Measurements from ENCODE around the gene ELF1.
"Not testable (repeated sequence)": the region's sequence is repeated elsewhere in the genome, so short reads cannot be mapped to it uniquely, and the experiment has no call there.

Gene ELF1

GRCh38 chr13:40987606-40988280 is 31.4 kb downstream of the ELF1 start:
- peak overlapping the region; percentile 46 for H3K27ac Mint-ChIP-seq
- no peaks in the 10 kb centered on the region for H3K9me3 Mint-ChIP-seq
- no peaks in the 10 kb centered on the region for H3K27me3 Mint-ChIP-seq
- no peak for DNase-seq (ENCODE audit: low spot score in 2 of 2)
- peaks cover 41% of the 10 kb centered on the region for H3K4me1 Mint-ChIP-seq
- H3K36me3 Mint-ChIP-seq = no peaks in the 10 kb centered on the region
- ATAC-seq (ENCODE audit: low read depth) = no peak
- no peak overlapping the region for H3K4me3 Mint-ChIP-seq

- Mint-ChIP-seq H3K36me3 (peaks cover 2% of the 10 kb centered on the region), H3K9me3 (no peaks in the 10 kb centered on the region), H3K4me3 (peak overlapping the region; percentile 77), H3K27ac (peak overlapping the region; percentile 94), H3K27me3 (no peaks in the 10 kb centered on the region), H3K4me1 (peaks cover 39% of the 10 kb centered on the region)
- ATAC-seq (ENCODE audit: low read depth) (no peak), DNase-seq (ENCODE audit: low spot score in 2 of 2) (no peak)
These were observed 32.8 kb downstream of the ELF1 start for GRCh38 chr13:40986101-40986856.

GRCh38 chr13:40985381-40986100 is 33.6 kb downstream of the ELF1 start:
- Mint-ChIP-seq H3K4me3 (peak overlapping the region; percentile 77), H3K36me3 (peaks cover 6% of the 10 kb centered on the region), H3K27me3 (no peaks in the 10 kb centered on the region), H3K9me3 (no peaks in the 10 kb centered on the region), H3K4me1 (peaks cover 42% of the 10 kb centered on the region), H3K27ac (peak overlapping the region; percentile 94)
- no peak for ATAC-seq (ENCODE audit: low read depth)
- DNase-seq (ENCODE audit: low spot score in 2 of 2) = no peak

GRCh38 chr13:40984668-40985366 is 34.3 kb downstream of the ELF1 start:
- H3K27ac Mint-ChIP-seq = peak overlapping the region; percentile 94
- peaks cover 12% of the 10 kb centered on the region for H3K36me3 Mint-ChIP-seq
- H3K4me1 Mint-ChIP-seq = peaks cover 49% of the 10 kb centered on the region
- peak overlapping the region; percentile 77 for H3K4me3 Mint-ChIP-seq
- H3K9me3 Mint-ChIP-seq = no peaks in the 10 kb centered on the region
- ATAC-seq (ENCODE audit: low read depth) = peak; percentile 50
- no peaks in the 10 kb centered on the region for H3K27me3 Mint-ChIP-seq
- DNase-seq (ENCODE audit: low spot score in 2 of 2) = no peak

DNA sequence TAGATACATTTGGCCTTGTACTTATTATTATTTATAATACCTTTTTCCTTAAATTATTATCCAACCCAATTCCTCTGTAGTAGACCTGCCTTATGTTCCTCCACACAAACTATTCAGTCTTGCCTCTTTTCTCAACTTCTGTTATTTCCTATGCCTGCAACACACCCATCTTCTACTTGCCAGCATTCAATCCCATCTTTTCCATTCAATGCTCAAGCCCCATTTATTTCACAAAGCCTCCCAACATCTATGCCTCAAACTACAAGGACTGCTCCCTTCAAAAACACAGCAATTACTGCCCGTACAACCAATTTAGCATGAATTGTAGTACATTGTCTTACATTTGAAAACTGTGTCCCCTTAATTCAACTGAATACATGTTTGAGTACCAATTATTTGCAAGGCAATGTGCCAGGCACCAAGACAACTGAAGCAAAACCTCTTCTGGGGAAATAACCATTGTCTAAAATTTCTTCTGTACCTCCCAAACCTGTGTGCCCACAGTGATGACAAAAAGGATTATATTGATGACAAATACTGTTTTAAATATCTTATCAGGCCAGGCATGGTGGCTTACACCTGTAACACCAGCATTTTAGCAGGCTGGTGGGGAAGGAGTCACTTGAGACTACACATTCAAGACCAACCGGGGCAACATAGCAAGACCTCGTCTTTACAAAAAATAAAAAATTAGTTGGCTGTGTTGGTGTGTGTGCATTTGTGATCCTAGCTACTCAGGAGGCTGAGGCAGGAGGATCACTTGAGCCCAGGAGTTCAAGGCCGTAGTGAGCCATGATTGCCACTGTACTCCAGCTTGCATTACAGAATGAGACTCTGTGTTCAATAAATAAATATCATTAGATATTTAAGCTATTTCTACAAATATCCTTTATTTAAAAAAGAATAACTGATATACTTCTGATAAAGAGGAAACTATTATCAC is 35.1 kb downstream of the ELF1 start:
- H3K36me3 Mint-ChIP-seq = peaks cover 15% of the 10 kb centered on the region
- H3K4me3 Mint-ChIP-seq = peak overlapping the region; percentile 67
- H3K27ac Mint-ChIP-seq = peak overlapping the region; percentile 94
- ATAC-seq (ENCODE audit: low read depth) (peak; percentile 28), DNase-seq (ENCODE audit: low spot score in 2 of 2) (no peak)
- H3K27me3 Mint-ChIP-seq = no peaks in the 10 kb centered on the region
- H3K9me3 Mint-ChIP-seq = no peaks in the 10 kb centered on the region
- peaks cover 53% of the 10 kb centered on the region for H3K4me1 Mint-ChIP-seq

DNA sequence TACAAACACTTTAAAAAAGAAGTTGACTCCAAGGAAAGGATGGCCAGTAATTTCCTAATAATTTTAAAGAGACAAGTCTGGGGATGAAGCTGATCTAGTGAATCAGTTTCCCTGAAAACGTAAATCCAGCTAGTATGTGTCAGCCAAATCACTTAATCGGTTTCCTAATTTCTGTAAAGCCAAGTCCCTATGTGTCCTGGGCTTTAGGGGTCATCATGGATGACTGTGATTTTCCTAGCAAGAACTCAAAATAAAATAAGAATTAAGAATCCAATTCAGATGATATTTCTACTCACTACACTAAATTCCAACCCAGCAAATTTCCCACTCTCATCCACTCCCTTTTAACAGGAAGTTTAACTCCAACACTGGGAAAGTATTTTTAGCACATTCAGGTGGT is 35.9 kb downstream of the ELF1 start:
- DNase-seq (ENCODE audit: low spot score in 2 of 2) (no peak), ATAC-seq (ENCODE audit: low read depth) (no peak)
- no peaks in the 10 kb centered on the region for H3K9me3 Mint-ChIP-seq
- no peaks in the 10 kb centered on the region for H3K27me3 Mint-ChIP-seq
- H3K4me1 Mint-ChIP-seq = peaks cover 55% of the 10 kb centered on the region
- peak overlapping the region; percentile 94 for H3K27ac Mint-ChIP-seq
- peak overlapping the region; percentile 67 for H3K4me3 Mint-ChIP-seq
- H3K36me3 Mint-ChIP-seq = peaks cover 15% of the 10 kb centered on the region

DNA sequence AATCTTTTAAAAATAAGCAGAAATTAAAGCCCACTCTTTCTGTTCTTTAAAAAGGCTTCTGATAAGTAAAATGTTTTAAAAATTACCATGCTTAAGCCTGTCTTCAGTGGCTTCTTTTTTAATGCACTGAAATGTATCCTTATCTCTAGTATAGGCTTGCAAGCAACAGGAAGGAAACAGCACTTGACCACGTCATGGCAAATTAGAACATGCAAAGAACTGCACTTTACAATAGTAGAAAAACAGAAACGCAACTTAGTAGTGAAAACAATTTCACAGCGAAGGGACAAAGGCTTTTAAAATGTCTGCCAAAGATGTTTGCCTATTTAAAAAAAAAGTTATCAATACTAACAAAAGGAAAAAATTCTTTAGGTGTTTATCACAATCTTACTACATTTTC is 36.3 kb downstream of the ELF1 start:
- H3K4me3 Mint-ChIP-seq = peak overlapping the region; percentile 68
- peaks cover 56% of the 10 kb centered on the region for H3K4me1 Mint-ChIP-seq
- peak overlapping the region; percentile 94 for H3K27ac Mint-ChIP-seq
- no peaks in the 10 kb centered on the region for H3K27me3 Mint-ChIP-seq
- H3K36me3 Mint-ChIP-seq = peaks cover 19% of the 10 kb centered on the region
- ATAC-seq (ENCODE audit: low read depth) (peak; percentile 81), DNase-seq (ENCODE audit: low spot score in 2 of 2) (peak in 1 of 2 donors; percentile 69)
- H3K9me3 Mint-ChIP-seq = no peaks in the 10 kb centered on the region

DNA sequence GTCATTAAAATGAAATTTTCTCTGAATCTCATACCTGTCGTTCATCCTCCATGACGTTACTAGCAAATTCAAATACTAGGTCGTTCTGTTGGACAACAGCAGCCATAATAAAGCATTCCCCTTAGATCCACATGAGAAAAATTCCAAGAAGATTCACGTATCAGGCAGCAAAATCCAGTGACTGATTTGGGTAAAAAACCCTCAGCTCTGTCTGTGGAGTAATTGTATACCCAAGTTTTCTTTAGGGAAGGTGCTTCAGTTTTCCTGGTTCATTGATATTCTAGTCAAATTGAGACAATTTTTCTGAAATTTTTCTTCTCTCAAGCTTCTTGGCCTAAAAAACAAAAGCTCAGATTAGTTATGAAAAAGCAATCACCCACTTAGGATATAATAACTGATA is 37.2 kb downstream of the ELF1 start:
- peaks cover 24% of the 10 kb centered on the region for H3K36me3 Mint-ChIP-seq
- no peaks in the 10 kb centered on the region for H3K27me3 Mint-ChIP-seq
- no peak for ATAC-seq (ENCODE audit: low read depth)
- H3K27ac Mint-ChIP-seq = peak overlapping the region; percentile 94
- H3K9me3 Mint-ChIP-seq = no peaks in the 10 kb centered on the region
- H3K4me3 Mint-ChIP-seq = peak overlapping the region; percentile 68
- peaks cover 60% of the 10 kb centered on the region for H3K4me1 Mint-ChIP-seq
- DNase-seq (ENCODE audit: low spot score in 2 of 2) = no peak

GRCh38 chr13:40981361-40981760 is 37.8 kb downstream of the ELF1 start:
- peaks cover 61% of the 10 kb centered on the region for H3K4me1 Mint-ChIP-seq
- ATAC-seq (ENCODE audit: low read depth) (peak; percentile 23), DNase-seq (ENCODE audit: low spot score in 2 of 2) (no peak)
- H3K27me3 Mint-ChIP-seq = no peaks in the 10 kb centered on the region
- peaks cover 24% of the 10 kb centered on the region for H3K36me3 Mint-ChIP-seq
- H3K4me3 Mint-ChIP-seq = peak overlapping the region; percentile 87
- peak overlapping the region; percentile 94 for H3K27ac Mint-ChIP-seq
- no peaks in the 10 kb centered on the region for H3K9me3 Mint-ChIP-seq

DNA sequence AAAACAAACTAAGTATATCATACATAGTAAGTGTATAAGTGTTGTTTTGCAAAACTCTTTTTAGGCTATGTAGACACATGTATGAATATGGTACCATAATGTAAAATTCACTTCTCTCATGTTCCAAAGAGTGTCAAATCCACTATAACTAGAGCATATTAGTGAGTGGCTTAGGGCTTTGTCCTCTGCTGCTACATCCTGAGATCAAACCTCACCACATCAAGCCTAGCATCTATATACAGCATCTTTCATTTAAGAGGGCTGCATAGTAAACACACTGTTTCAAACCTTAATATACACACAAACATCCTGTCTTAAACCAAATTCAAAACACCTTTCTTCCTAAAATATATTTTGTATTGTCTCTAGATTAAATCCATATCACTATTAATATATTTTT is 38.7 kb downstream of the ELF1 start:
- no peaks in the 10 kb centered on the region for H3K27me3 Mint-ChIP-seq
- peaks cover 62% of the 10 kb centered on the region for H3K4me1 Mint-ChIP-seq
- DNase-seq (ENCODE audit: low spot score in 2 of 2) (no peak), ATAC-seq (ENCODE audit: low read depth) (no peak)
- H3K36me3 Mint-ChIP-seq = peaks cover 24% of the 10 kb centered on the region
- H3K4me3 Mint-ChIP-seq = peak overlapping the region; percentile 75
- peak overlapping the region; percentile 94 for H3K27ac Mint-ChIP-seq
- H3K9me3 Mint-ChIP-seq = no peaks in the 10 kb centered on the region

- Mint-ChIP-seq H3K4me3 (peak overlapping the region; percentile 82), H3K36me3 (peaks cover 24% of the 10 kb centered on the region), H3K9me3 (no peaks in the 10 kb centered on the region), H3K27ac (peak overlapping the region; percentile 82), H3K4me1 (peaks cover 62% of the 10 kb centered on the region), H3K27me3 (no peaks in the 10 kb centered on the region)
- DNase-seq (ENCODE audit: low spot score in 2 of 2) = no peak
- ATAC-seq (ENCODE audit: low read depth) = no peak
These were observed 39.9 kb downstream of the ELF1 start for GRCh38 chr13:40979232-40979631.

DNA sequence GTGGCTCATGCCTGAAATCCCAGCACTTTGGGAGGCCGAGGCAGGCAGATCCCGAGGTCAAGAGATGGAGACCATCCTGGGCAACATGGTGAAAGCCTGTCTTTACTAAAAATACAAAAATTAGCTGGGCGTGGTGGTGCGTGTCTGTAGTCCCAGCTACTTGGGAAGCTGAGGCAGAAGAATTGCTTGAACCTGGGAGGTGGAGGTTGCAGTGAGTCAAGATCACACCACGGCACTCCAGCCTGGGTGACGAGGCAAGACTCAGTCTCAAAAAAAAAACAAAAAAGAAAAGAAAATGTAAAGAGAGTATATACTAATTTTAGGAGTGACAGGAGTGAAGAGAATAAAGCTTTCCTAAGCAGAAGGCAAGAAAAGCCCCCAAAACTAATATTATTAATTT is 41.0 kb downstream of the ELF1 start:
- H3K27ac Mint-ChIP-seq = peak overlapping the region; percentile 86
- H3K4me3 Mint-ChIP-seq = peak overlapping the region; percentile 71
- ATAC-seq (ENCODE audit: low read depth); DNase-seq (ENCODE audit: low spot score in 2 of 2); H3K9me3 Mint-ChIP-seq; H3K27me3 Mint-ChIP-seq: not testable (repeated sequence)
- H3K4me1 Mint-ChIP-seq = peaks cover 59% of the 10 kb centered on the region
- H3K36me3 Mint-ChIP-seq = peaks cover 24% of the 10 kb centered on the region

DNA sequence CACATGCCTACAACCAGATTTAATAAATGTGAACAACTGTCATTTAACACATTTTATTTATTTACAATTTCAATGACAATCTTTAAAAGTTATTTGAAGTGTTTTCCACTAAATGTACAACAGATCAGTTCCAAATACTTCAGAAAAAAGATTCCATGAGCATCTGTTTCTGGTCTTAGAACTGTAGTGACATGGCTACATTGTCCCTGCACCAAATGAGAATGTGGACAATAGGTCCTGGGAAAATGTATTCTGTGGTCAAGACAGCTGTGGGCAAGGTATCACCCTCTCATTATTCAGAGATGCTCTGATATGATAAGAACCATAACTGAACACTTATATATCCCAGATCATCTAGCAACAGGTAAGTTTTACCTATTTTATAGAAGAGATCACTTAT is 43.7 kb downstream of the ELF1 start:
- DNase-seq (ENCODE audit: low spot score in 2 of 2) = no peak

More for the DNA sequence above, 43.7 kb downstream of the ELF1 start:
- Mint-ChIP-seq H3K4me3 (no peak overlapping the region), H3K36me3 (peaks cover 17% of the 10 kb centered on the region), H3K27ac (peak overlapping the region; percentile 72), H3K27me3 (no peaks in the 10 kb centered on the region), H3K9me3 (no peaks in the 10 kb centered on the region), H3K4me1 (peaks cover 69% of the 10 kb centered on the region)
- ATAC-seq (ENCODE audit: low read depth) = no peak
